ENCODE data around the gene DPH5. TPM values are rescaled to one million over a fixed set of nuclear protein-coding genes. Genes with fewer than 3 reads are reported as not detected.
"Not testable (repeated sequence)": the region's sequence is repeated elsewhere in the genome, so short reads cannot be mapped to it uniquely, and the experiment has no call there.

DPH5 gene
- total RNA-seq, 1 donor from 2014 or later = 69.4 TPM

DNA sequence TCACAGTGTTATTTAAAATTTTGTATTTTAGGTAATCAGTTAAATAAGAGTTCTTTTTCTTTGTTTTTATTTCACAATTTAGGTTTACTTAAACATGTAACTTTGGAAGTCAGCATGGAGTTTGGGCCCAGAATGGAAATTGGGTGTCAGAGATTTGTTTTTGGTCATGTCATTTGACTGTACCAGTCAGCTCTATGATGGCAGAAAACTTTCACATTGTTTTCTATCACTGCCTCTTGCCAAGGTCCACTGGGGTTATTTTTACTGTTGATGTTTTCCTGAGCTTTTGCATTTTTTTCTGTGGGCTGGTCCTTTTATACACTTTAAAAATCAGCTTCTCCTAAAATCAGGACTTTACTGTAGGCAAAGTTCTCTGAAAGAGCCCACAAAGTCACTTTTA is 75.2 kb downstream of the DPH5 start:
- DNase-seq (ENCODE audit: low read depth, low spot score) = no peak
- no peak overlapping the region for H3K27ac Mint-ChIP-seq (ENCODE audit: unreplicated experiment)
- no peaks in the 10 kb centered on the region for H3K27me3 Mint-ChIP-seq (ENCODE audit: low read depth)
- peaks cover 6% of the 10 kb centered on the region for H3K9me3 Mint-ChIP-seq
- H3K4me1 Mint-ChIP-seq = peaks cover 12% of the 10 kb centered on the region
- TF ChIP-seq, protein P1, sequence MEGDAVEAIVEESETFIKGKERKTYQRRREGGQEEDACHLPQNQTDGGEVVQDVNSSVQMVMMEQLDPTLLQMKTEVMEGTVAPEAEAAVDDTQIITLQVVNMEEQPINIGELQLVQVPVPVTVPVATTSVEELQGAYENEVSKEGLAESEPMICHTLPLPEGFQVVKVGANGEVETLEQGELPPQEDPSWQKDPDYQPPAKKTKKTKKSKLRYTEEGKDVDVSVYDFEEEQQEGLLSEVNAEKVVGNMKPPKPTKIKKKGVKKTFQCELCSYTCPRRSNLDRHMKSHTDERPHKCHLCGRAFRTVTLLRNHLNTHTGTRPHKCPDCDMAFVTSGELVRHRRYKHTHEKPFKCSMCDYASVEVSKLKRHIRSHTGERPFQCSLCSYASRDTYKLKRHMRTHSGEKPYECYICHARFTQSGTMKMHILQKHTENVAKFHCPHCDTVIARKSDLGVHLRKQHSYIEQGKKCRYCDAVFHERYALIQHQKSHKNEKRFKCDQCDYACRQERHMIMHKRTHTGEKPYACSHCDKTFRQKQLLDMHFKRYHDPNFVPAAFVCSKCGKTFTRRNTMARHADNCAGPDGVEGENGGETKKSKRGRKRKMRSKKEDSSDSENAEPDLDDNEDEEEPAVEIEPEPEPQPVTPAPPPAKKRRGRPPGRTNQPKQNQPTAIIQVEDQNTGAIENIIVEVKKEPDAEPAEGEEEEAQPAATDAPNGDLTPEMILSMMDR (conservative IDR thresholded peaks at IDR 0.05) = no peak
- H3K4me3 Mint-ChIP-seq = no peak overlapping the region
- H3K36me3 Mint-ChIP-seq (ENCODE audit: low read depth) = peaks cover 52% of the 10 kb centered on the region

- not testable (repeated sequence) for H3K27me3 Mint-ChIP-seq (ENCODE audit: low read depth); H3K27ac Mint-ChIP-seq (ENCODE audit: unreplicated experiment); H3K4me3 Mint-ChIP-seq; H3K9me3 Mint-ChIP-seq; DNase-seq (ENCODE audit: low read depth, low spot score)
- Mint-ChIP-seq H3K4me1 (peaks cover 12% of the 10 kb centered on the region), H3K36me3 (ENCODE audit: low read depth) (peaks cover 58% of the 10 kb centered on the region)
Observed at GRCh38 chr1:100949515-100950158, 75.9 kb downstream of the DPH5 start.

DNA sequence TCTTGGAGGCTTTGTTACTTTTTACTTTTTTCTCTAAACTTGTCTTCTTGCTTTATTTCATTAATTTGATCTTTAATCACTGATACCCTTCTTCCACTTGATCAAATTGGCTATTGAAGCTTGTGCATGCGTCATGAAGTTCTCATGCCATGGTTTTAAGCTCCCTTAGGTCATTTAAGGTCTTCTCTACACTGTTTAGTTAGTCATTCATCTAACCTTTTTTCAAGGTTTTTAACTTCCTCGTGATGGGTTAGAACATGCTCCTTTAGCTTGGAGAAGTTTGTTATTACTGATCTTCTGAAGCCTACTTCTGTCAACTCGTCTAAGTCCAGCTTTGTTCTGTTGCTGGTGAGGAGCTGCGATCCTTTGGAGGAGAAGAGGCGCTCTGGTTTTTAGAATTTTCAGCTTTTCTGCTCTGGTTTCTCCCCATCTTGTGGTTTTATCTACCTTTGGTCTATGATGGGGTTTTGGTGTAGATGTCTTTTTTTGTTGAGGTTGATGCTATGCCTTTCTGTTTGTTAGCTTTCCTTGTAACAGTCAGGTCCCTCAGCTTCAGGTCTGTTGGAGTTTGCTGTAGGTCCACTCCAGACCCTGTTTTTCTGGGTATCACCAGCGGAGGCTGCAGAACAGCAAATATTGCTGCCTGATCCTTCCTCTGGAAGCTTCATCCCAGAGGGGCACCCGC is 76.7 kb downstream of the DPH5 start:
- H3K27me3 Mint-ChIP-seq (ENCODE audit: low read depth); H3K27ac Mint-ChIP-seq (ENCODE audit: unreplicated experiment); H3K9me3 Mint-ChIP-seq; DNase-seq (ENCODE audit: low read depth, low spot score); H3K4me3 Mint-ChIP-seq: not testable (repeated sequence)
- H3K36me3 Mint-ChIP-seq (ENCODE audit: low read depth) = peaks cover 60% of the 10 kb centered on the region
- H3K4me1 Mint-ChIP-seq = peaks cover 12% of the 10 kb centered on the region

GRCh38 chr1:100947816-100948215 is 77.8 kb downstream of the DPH5 start:
- not testable (repeated sequence) for H3K27ac Mint-ChIP-seq (ENCODE audit: unreplicated experiment); H3K27me3 Mint-ChIP-seq (ENCODE audit: low read depth); H3K9me3 Mint-ChIP-seq; H3K4me3 Mint-ChIP-seq; DNase-seq (ENCODE audit: low read depth, low spot score)
- Mint-ChIP-seq H3K4me1 (peaks cover 12% of the 10 kb centered on the region), H3K36me3 (ENCODE audit: low read depth) (peaks cover 65% of the 10 kb centered on the region)

DNA sequence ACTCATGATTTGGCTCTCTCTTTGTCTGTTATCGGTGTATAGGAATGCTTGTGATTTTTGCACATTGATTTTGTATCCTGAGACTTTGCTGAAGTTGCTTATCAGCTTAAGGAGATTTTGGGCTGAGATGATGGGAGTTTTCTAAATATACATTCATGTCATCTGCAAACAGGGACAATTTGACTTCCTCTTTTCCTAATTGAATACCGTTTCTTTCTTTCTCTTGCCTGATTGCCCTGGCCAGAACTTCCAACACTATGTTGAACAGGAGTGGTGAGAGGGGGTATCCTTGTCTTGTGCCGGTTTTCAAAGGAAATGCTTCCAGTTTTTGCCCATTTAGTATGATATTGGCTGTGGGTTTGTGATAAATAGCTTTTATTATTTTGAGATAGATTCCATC is 79.5 kb downstream of the DPH5 start:
- H3K27ac Mint-ChIP-seq (ENCODE audit: unreplicated experiment) = peak overlapping the region; percentile 31
- not testable (repeated sequence) for DNase-seq (ENCODE audit: low read depth, low spot score); H3K9me3 Mint-ChIP-seq; H3K27me3 Mint-ChIP-seq (ENCODE audit: low read depth); H3K4me3 Mint-ChIP-seq
- peaks cover 65% of the 10 kb centered on the region for H3K36me3 Mint-ChIP-seq (ENCODE audit: low read depth)
- peaks cover 11% of the 10 kb centered on the region for H3K4me1 Mint-ChIP-seq

- Mint-ChIP-seq H3K27ac (ENCODE audit: unreplicated experiment) (no peak overlapping the region), H3K9me3 (peaks cover 6% of the 10 kb centered on the region), H3K27me3 (ENCODE audit: low read depth) (no peaks in the 10 kb centered on the region), H3K36me3 (ENCODE audit: low read depth) (peaks cover 60% of the 10 kb centered on the region), H3K4me3 (no peak overlapping the region), H3K4me1 (no peaks in the 10 kb centered on the region)
- TF ChIP-seq, protein P1 (conservative IDR thresholded peaks at IDR 0.05) = no peak
- DNase-seq (ENCODE audit: low read depth, low spot score) = no peak
Observed at GRCh38 chr1:100943533-100943932, 82.1 kb downstream of the DPH5 start.

DNA sequence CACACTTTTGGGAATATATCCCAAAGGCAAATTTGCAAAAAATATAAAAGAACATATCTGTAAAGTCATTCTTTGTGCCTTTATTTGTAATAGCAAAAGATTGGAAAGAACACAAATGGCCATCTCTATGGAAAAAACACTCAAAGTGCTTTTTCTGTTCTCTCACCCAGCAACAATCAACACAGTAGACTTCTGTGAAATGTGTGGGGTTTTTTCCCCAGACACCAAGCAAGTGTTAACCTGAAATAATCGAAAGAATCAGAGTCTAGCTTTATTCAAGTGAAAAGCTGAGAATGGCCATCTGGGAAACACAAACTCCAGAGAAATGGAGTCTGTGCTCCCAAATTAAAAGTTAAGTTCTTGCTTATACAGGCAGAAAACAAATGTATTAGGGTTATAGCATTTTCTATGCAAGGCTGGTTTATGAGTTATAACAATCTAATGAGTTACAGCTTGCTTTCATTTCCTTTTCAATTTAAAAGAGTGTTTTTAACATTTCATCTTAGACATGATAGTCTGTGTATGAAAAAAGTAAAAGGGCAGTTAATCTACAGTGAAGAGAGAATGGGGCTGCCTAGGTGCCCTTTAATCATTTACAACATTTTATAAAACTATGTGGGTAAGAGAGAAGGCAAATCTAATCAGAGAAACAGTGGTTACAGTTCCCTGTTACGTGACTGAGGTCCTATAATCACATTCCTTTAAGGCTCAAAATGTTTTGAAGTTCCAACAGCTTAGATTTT is 83.1 kb downstream of the DPH5 start:
- Mint-ChIP-seq H3K4me3 (no peak overlapping the region), H3K4me1 (no peaks in the 10 kb centered on the region), H3K27ac (ENCODE audit: unreplicated experiment) (no peak overlapping the region), H3K27me3 (ENCODE audit: low read depth) (no peaks in the 10 kb centered on the region), H3K9me3 (no peaks in the 10 kb centered on the region), H3K36me3 (ENCODE audit: low read depth) (peaks cover 61% of the 10 kb centered on the region)
- TF ChIP-seq, protein P1 (conservative IDR thresholded peaks at IDR 0.05) = no peak
- no peak for DNase-seq (ENCODE audit: low read depth, low spot score)

Data from neural crest cell (in vitro differentiated cells).